ENCODE results near the gene PRSS8. TPM values are rescaled to one million over a fixed set of nuclear protein-coding genes. Genes with fewer than 3 reads are reported as not detected.
A peak's percentile ranks its signal among the peaks of the same experiment; 100 is the strongest.

Gene PRSS8
- total RNA-seq, 4 donors from 2014 or later: 101 to 510 (median 372) TPM

DNA sequence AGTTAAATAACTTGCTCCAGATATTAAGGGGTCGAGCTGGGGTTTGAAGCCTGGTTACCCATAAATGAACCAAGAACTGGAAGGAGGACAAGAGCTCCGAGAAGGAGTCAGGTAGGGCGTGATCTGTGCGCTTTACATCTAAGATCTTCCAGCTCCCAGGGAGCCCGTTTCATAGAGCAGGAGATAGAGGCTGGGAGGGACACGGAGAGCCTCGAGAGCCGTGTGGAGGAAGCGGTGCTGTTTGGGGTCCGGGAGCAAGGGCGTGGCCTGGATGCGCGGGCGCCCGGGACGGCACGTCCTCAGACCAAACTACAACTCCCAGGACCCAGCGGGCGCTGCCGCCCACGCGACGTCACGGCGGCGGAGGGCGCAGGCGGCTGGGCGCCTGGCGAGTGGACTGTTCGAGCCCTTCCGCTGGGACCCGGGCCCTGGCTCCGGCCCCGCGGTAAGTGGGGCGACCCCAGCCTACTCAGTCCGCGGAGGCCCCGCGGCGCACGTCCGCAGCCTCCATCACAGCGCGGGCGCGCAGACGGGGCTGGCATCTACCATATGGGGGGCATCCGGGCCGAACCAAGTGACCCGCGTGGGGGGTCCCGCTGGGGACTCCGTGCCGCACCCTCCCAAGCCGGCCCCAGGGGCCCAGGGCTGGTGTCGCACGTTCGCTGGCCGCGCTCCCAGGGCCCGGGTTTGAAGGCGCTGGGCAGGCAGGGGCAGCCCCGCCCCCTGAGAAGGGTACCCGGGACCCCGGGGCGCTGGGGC, 27.3 kb downstream of the PRSS8 start, which contains the start of gene BCKDK:
BCKDK (plus strand) TSS at position 352 of the 759 bp plus-strand sequence. CDS start 838 bp downstream, outside the sequence.
- Histone ChIP-seq H3K27ac (peak within 1 kb of the TSS; percentile 86 to 94 (median 92)), H3K9me3 (no peaks in the 10 kb centered on the region), H3K36me3 (peaks cover 0 to 5% (median 3%) of the 10 kb centered on the region in 4 donors), H3K27me3 (no peaks in the 10 kb centered on the region), H3K4me3 (peak within 1 kb of the TSS; percentile 72 to 98 (median 91)), H3K4me1 (peaks cover 3 to 30% (median 22%) of the 10 kb centered on the region in 4 donors)
- intact Hi-C loops (cut with DNase I; ENCODE audit: low total_unique reads) (no loop called here), in situ Hi-C loops (cut with MboI; ENCODE audit: low pct_ligation_motif_present in 1 of 4, low pct_unique_long_range_greater_than_20kb in 1 of 4, low sequenced_read_pairs in 3 of 4) (no loop called here)
- DNase-seq: peak; percentile 77
- peak; percentile 50 for TF ChIP-seq POLR2A (IDR thresholded peaks at IDR 0.05)
- TF ChIP-seq POLR2AphosphoS5 (IDR thresholded peaks at IDR 0.05): peak; percentile 42 to 79 (median 75)
- TF ChIP-seq, protein P1, sequence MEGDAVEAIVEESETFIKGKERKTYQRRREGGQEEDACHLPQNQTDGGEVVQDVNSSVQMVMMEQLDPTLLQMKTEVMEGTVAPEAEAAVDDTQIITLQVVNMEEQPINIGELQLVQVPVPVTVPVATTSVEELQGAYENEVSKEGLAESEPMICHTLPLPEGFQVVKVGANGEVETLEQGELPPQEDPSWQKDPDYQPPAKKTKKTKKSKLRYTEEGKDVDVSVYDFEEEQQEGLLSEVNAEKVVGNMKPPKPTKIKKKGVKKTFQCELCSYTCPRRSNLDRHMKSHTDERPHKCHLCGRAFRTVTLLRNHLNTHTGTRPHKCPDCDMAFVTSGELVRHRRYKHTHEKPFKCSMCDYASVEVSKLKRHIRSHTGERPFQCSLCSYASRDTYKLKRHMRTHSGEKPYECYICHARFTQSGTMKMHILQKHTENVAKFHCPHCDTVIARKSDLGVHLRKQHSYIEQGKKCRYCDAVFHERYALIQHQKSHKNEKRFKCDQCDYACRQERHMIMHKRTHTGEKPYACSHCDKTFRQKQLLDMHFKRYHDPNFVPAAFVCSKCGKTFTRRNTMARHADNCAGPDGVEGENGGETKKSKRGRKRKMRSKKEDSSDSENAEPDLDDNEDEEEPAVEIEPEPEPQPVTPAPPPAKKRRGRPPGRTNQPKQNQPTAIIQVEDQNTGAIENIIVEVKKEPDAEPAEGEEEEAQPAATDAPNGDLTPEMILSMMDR (IDR thresholded peaks at IDR 0.05): no peak
- 6% methylated on average over 35 of the region's 68 CpGs; no CpG with 5 or more reads in 1 of the 2 donors for WGBS, 2 donors (ENCODE audit: low coverage in 1 of 2)

DNA sequence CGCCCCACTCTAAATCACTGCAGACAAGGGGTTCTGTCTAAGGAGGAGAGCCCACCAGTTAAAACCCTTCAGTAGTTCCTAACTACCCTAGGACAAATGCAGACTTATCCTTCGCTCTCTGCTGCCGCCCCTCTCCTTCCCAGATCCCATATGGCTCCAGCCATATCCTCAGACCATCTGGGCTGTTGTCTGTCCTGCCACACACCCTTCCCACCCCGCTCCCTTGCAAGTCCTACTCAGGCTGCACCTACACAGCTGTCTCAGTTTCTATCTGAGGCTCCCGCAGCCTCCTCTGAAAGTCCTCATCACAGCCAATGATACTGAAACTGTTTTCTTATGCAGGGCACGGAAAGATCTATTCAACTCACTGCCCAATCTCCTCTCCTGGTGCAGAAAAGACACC, 28.1 kb downstream of the PRSS8 start:
- Histone ChIP-seq H3K9me3 (no peaks in the 10 kb centered on the region), H3K36me3 (peaks cover 0 to 5% (median 3%) of the 10 kb centered on the region in 4 donors), H3K27ac (peak overlapping the region in 3 of 4 donors; percentile 21 to 89 (median 86)), H3K4me3 (no peak overlapping the region), H3K27me3 (no peaks in the 10 kb centered on the region), H3K4me1 (peaks cover 3 to 26% (median 22%) of the 10 kb centered on the region in 4 donors)
- no peak for DNase-seq
- TF ChIP-seq EP300 (IDR thresholded peaks at IDR 0.05; ENCODE audit: low read depth): no peak
- TF ChIP-seq POLR2A (IDR thresholded peaks at IDR 0.05): no peak
- TF ChIP-seq, protein P1 (IDR thresholded peaks at IDR 0.05): no peak
- TF ChIP-seq POLR2AphosphoS5 (IDR thresholded peaks at IDR 0.05): no peak
- in situ Hi-C loops (cut with MboI; ENCODE audit: low pct_ligation_motif_present in 1 of 4, low pct_unique_long_range_greater_than_20kb in 1 of 4, low sequenced_read_pairs in 3 of 4): no loop called here
- whole genome bisulfite sequencing, 2 donors (ENCODE audit: low coverage in 1 of 2): 86 to 94% methylated on average over 3 to 6 of the region's 6 CpGs
- intact Hi-C loops (cut with DNase I; ENCODE audit: low total_unique reads): no loop called here

DNA sequence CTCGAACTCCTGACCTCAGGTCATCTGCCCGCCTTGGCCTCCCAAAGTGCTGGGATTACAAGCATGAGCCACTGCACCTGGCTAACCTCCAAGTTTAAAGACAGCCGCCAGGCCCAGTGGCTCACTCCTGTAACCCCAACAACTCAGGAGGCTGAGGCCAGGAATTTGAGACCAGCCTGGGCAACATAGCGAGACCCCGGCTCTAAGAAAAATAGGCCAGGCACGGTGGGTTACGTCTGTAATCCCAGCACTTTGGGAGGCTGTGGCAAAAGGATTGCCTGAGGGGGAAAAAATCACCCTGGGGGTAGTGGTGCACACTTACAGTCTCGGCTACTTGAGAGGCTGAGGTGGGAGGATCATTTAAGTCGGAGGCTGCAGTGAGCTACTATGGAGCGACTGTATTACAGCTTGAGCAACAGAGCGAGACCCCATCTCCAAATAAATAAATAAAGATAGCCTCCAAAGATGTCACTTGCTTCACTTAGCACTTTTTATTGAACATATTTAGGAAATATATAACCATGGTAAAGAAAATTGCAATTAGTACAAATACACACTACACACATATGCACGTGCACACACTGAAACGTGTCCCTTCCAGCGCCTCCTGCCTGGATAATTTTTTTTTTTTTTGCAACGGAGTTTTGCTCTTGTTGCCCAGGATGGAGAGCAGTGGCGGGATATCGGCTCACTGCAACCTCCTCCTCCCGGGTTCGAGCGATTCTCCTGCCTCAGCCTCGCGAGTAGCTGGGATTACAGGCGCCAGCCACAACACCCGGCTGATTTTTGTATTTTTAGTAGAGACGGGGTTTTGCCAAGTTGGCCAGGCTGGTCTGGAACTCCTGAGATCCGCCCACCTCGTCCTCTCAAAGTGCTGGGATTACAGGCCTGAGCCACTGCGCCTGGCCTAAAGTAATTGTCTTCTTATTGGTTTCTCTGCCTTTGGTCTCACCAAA, 28.7 kb downstream of the PRSS8 start:
- Histone ChIP-seq H3K4me1 (peaks cover 3 to 26% (median 22%) of the 10 kb centered on the region in 4 donors), H3K9me3 (no peaks in the 10 kb centered on the region), H3K4me3 (no peak overlapping the region), H3K27ac (peak overlapping the region in 2 of 4 donors; percentile 63 to 82), H3K27me3 (no peaks in the 10 kb centered on the region), H3K36me3 (no peaks in the 10 kb centered on the region)
- DNase-seq: no peak
- TF ChIP-seq, protein P1 (IDR thresholded peaks at IDR 0.05): no peak
- TF ChIP-seq POLR2AphosphoS5 (IDR thresholded peaks at IDR 0.05): no peak
- TF ChIP-seq POLR2A (IDR thresholded peaks at IDR 0.05): no peak
- no peak for TF ChIP-seq EP300 (IDR thresholded peaks at IDR 0.05; ENCODE audit: low read depth)
- WGBS, 2 donors (ENCODE audit: low coverage in 1 of 2): 88 to 91% methylated on average over 16 to 28 of the region's 28 CpGs
- in situ Hi-C loops (cut with MboI; ENCODE audit: low pct_ligation_motif_present in 1 of 4, low pct_unique_long_range_greater_than_20kb in 1 of 4, low sequenced_read_pairs in 3 of 4) (no loop called here), intact Hi-C loops (cut with DNase I; ENCODE audit: low total_unique reads) (no loop called here)
